ENCODE data around the gene PARVG.

The PARVG gene

GRCh38 chr22:44182588-44183286, 2.0 kb downstream of the PARVG start:
- Histone ChIP-seq H3K9ac (ENCODE audit: low read depth, low read length) (no peak overlapping the region), H3K4me3 (ENCODE audit: low read depth, low read length) (no peak overlapping the region)

GRCh38 chr22:44183287-44183588, 2.5 kb downstream of the PARVG start:
- Histone ChIP-seq H3K27me3 (ENCODE audit: control insufficient read depth, insufficient read depth, low read length) (no peaks in the 10 kb centered on the region), H3K9ac (ENCODE audit: low read depth, low read length) (no peak overlapping the region), H3K4me3 (ENCODE audit: low read depth, low read length) (no peak overlapping the region), H3K4me1 (ENCODE audit: control insufficient read depth, insufficient read depth, low read length) (no peaks in the 10 kb centered on the region), H3K9me3 (ENCODE audit: control insufficient read depth, insufficient read depth, low read length) (no peaks in the 10 kb centered on the region), H3K36me3 (ENCODE audit: control insufficient read depth, insufficient read depth, low read length) (no peaks in the 10 kb centered on the region)

More at GRCh38 chr22:44182588-44183286, 2.0 kb downstream of the PARVG start:
- Histone ChIP-seq H3K27me3 (ENCODE audit: control insufficient read depth, insufficient read depth, low read length) (no peaks in the 10 kb centered on the region), H3K9me3 (ENCODE audit: control insufficient read depth, insufficient read depth, low read length) (no peaks in the 10 kb centered on the region), H3K4me1 (ENCODE audit: control insufficient read depth, insufficient read depth, low read length) (no peaks in the 10 kb centered on the region), H3K36me3 (ENCODE audit: control insufficient read depth, insufficient read depth, low read length) (no peaks in the 10 kb centered on the region)

GRCh38 chr22:44184006-44184405, 3.3 kb downstream of the PARVG start:
- H3K27me3 ChIP-seq (ENCODE audit: control insufficient read depth, insufficient read depth, low read length) = no peaks in the 10 kb centered on the region
- H3K36me3 ChIP-seq (ENCODE audit: control insufficient read depth, insufficient read depth, low read length) = no peaks in the 10 kb centered on the region
- no peak overlapping the region for H3K9ac ChIP-seq (ENCODE audit: low read depth, low read length)
- no peaks in the 10 kb centered on the region for H3K4me1 ChIP-seq (ENCODE audit: control insufficient read depth, insufficient read depth, low read length)
- H3K4me3 ChIP-seq (ENCODE audit: low read depth, low read length) = no peak overlapping the region
- no peaks in the 10 kb centered on the region for H3K9me3 ChIP-seq (ENCODE audit: control insufficient read depth, insufficient read depth, low read length)

GRCh38 chr22:44185237-44186120, 4.8 kb downstream of the PARVG start:
- Histone ChIP-seq H3K9me3 (ENCODE audit: control insufficient read depth, insufficient read depth, low read length) (no peaks in the 10 kb centered on the region), H3K4me3 (ENCODE audit: low read depth, low read length) (no peak overlapping the region), H3K36me3 (ENCODE audit: control insufficient read depth, insufficient read depth, low read length) (no peaks in the 10 kb centered on the region), H3K4me1 (ENCODE audit: control insufficient read depth, insufficient read depth, low read length) (no peaks in the 10 kb centered on the region), H3K27me3 (ENCODE audit: control insufficient read depth, insufficient read depth, low read length) (no peaks in the 10 kb centered on the region), H3K9ac (ENCODE audit: low read depth, low read length) (no peak overlapping the region)

GRCh38 chr22:44186121-44186510, 5.4 kb downstream of the PARVG start:
- no peak overlapping the region for H3K4me3 ChIP-seq (ENCODE audit: low read depth, low read length)
- H3K9ac ChIP-seq (ENCODE audit: low read depth, low read length) = no peak overlapping the region
- no peaks in the 10 kb centered on the region for H3K4me1 ChIP-seq (ENCODE audit: control insufficient read depth, insufficient read depth, low read length)
- no peaks in the 10 kb centered on the region for H3K36me3 ChIP-seq (ENCODE audit: control insufficient read depth, insufficient read depth, low read length)
- no peaks in the 10 kb centered on the region for H3K9me3 ChIP-seq (ENCODE audit: control insufficient read depth, insufficient read depth, low read length)
- H3K27me3 ChIP-seq (ENCODE audit: control insufficient read depth, insufficient read depth, low read length) = no peaks in the 10 kb centered on the region

- no peaks in the 10 kb centered on the region for H3K27me3 ChIP-seq (ENCODE audit: control insufficient read depth, insufficient read depth, low read length)
- H3K4me3 ChIP-seq (ENCODE audit: low read depth, low read length) = no peak overlapping the region
- no peaks in the 10 kb centered on the region for H3K9me3 ChIP-seq (ENCODE audit: control insufficient read depth, insufficient read depth, low read length)
- no peaks in the 10 kb centered on the region for H3K36me3 ChIP-seq (ENCODE audit: control insufficient read depth, insufficient read depth, low read length)
- H3K9ac ChIP-seq (ENCODE audit: low read depth, low read length) = no peak overlapping the region
- H3K4me1 ChIP-seq (ENCODE audit: control insufficient read depth, insufficient read depth, low read length) = no peaks in the 10 kb centered on the region
These were observed 6.0 kb downstream of the PARVG start for GRCh38 chr22:44186737-44187136.

GRCh38 chr22:44187652-44188230, 7.0 kb downstream of the PARVG start:
- no peak overlapping the region for H3K4me3 ChIP-seq (ENCODE audit: low read depth, low read length)
- H3K9ac ChIP-seq (ENCODE audit: low read depth, low read length) = no peak overlapping the region
- no peaks in the 10 kb centered on the region for H3K4me1 ChIP-seq (ENCODE audit: control insufficient read depth, insufficient read depth, low read length)
- H3K36me3 ChIP-seq (ENCODE audit: control insufficient read depth, insufficient read depth, low read length) = no peaks in the 10 kb centered on the region
- no peaks in the 10 kb centered on the region for H3K9me3 ChIP-seq (ENCODE audit: control insufficient read depth, insufficient read depth, low read length)
- H3K27me3 ChIP-seq (ENCODE audit: control insufficient read depth, insufficient read depth, low read length) = no peaks in the 10 kb centered on the region

GRCh38 chr22:44188316-44188715, 7.6 kb downstream of the PARVG start:
- no peaks in the 10 kb centered on the region for H3K4me1 ChIP-seq (ENCODE audit: control insufficient read depth, insufficient read depth, low read length)
- no peaks in the 10 kb centered on the region for H3K36me3 ChIP-seq (ENCODE audit: control insufficient read depth, insufficient read depth, low read length)
- H3K27me3 ChIP-seq (ENCODE audit: control insufficient read depth, insufficient read depth, low read length) = no peaks in the 10 kb centered on the region
- H3K9ac ChIP-seq (ENCODE audit: low read depth, low read length) = no peak overlapping the region
- H3K9me3 ChIP-seq (ENCODE audit: control insufficient read depth, insufficient read depth, low read length) = no peaks in the 10 kb centered on the region
- no peak overlapping the region for H3K4me3 ChIP-seq (ENCODE audit: low read depth, low read length)

- H3K9me3 ChIP-seq (ENCODE audit: control insufficient read depth, insufficient read depth, low read length) = no peaks in the 10 kb centered on the region
- H3K9ac ChIP-seq (ENCODE audit: low read depth, low read length) = no peak overlapping the region
- H3K36me3 ChIP-seq (ENCODE audit: control insufficient read depth, insufficient read depth, low read length) = no peaks in the 10 kb centered on the region
- H3K27me3 ChIP-seq (ENCODE audit: control insufficient read depth, insufficient read depth, low read length) = no peaks in the 10 kb centered on the region
- no peaks in the 10 kb centered on the region for H3K4me1 ChIP-seq (ENCODE audit: control insufficient read depth, insufficient read depth, low read length)
- H3K4me3 ChIP-seq (ENCODE audit: low read depth, low read length) = no peak overlapping the region
These were observed 8.4 kb downstream of the PARVG start for GRCh38 chr22:44188986-44189630.

GRCh38 chr22:44190381-44190976, 9.8 kb downstream of the PARVG start:
- H3K27me3 ChIP-seq (ENCODE audit: control insufficient read depth, insufficient read depth, low read length) = no peaks in the 10 kb centered on the region
- no peaks in the 10 kb centered on the region for H3K9me3 ChIP-seq (ENCODE audit: control insufficient read depth, insufficient read depth, low read length)
- no peaks in the 10 kb centered on the region for H3K4me1 ChIP-seq (ENCODE audit: control insufficient read depth, insufficient read depth, low read length)
- H3K4me3 ChIP-seq (ENCODE audit: low read depth, low read length) = no peak overlapping the region
- H3K36me3 ChIP-seq (ENCODE audit: control insufficient read depth, insufficient read depth, low read length) = no peaks in the 10 kb centered on the region
- H3K9ac ChIP-seq (ENCODE audit: low read depth, low read length) = no peak overlapping the region

- Histone ChIP-seq H3K4me3 (ENCODE audit: low read depth, low read length) (no peak overlapping the region), H3K9ac (ENCODE audit: low read depth, low read length) (no peak overlapping the region), H3K36me3 (ENCODE audit: control insufficient read depth, insufficient read depth, low read length) (no peaks in the 10 kb centered on the region), H3K27me3 (ENCODE audit: control insufficient read depth, insufficient read depth, low read length) (no peaks in the 10 kb centered on the region), H3K4me1 (ENCODE audit: control insufficient read depth, insufficient read depth, low read length) (no peaks in the 10 kb centered on the region), H3K9me3 (ENCODE audit: control insufficient read depth, insufficient read depth, low read length) (no peaks in the 10 kb centered on the region)
These were observed 10.3 kb downstream of the PARVG start for GRCh38 chr22:44191036-44191454.

Measured in iPS-15b (cell line).